Mammary epithelial cell (primary cell): ENCODE data around the gene TMEM174.

ENCODE experiments used
- EZH2 ChIP-seq: IDR thresholded peaks from 2 replicates; pipeline ENCODE4 v1.6.1; 2012; ENCODE audit warnings: low read length, inconsistent platforms, borderline replicate concordance
- TF ChIP-seq, protein P1 (sequence below), 2 donors: IDR thresholded peaks in 1 of 2; conservative IDR thresholded peaks in 1 of 2; 2 replicates each; pipeline ENCODE4 v1.5.1; 2011 to 2012; ENCODE audit warnings: inconsistent platforms in 2 of 2, low read length in 2 of 2, mild to moderate bottlenecking in 2 of 2, control low read depth in 1 of 2, low read depth in 1 of 2; ENCODE audit not compliant: insufficient read depth in 1 of 2; ENCODE audit errors: extremely low read depth in 1 of 2

DNA sequence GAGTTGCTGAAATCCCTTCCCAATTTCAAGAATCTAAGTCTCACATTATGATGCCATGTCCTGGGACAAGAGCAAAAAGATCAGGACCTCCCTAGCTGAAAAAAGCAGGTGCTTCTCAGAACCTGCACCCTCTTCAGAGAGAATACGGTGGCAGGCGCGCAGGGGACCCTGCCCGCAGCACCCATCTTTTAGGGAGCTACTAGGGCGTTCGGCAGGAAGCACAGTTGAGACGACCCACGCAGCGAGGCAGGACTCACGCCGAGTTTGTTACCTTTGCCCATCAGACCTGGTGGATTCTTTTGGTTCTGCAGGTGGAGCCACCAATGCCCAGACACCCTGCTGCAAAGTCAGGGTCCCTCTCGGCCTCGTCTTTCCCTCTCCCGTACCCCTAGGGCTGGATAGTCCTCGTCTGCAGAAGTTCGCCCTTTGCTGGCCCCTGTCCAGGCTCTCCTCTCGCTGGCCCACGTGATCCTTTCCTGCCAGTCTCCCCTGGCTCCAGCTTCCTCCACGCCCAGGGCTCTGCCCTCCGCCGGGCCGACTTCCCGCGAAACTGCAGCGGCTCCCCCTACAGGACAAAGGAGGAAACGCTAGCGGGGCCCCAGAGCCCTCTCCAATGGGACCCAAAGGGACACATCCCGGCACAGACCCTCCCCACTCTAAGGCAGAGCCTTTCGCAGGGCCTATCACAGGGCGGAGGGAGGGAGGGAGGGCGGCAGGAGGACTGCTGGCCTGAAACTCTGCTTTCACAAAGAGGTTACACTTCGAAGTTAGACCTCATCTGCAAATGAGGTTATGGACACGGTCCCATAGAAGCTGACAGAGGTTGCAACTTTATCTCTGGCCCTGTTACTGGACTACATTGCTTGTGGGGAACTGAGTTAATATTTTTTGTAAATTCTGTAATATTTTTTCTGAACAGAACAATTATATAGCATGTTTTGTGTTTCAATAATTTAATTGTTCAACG lies 28.8 kb downstream of the TMEM174 start:
- TF ChIP-seq EZH2: no peak
- TF ChIP-seq, protein P1, sequence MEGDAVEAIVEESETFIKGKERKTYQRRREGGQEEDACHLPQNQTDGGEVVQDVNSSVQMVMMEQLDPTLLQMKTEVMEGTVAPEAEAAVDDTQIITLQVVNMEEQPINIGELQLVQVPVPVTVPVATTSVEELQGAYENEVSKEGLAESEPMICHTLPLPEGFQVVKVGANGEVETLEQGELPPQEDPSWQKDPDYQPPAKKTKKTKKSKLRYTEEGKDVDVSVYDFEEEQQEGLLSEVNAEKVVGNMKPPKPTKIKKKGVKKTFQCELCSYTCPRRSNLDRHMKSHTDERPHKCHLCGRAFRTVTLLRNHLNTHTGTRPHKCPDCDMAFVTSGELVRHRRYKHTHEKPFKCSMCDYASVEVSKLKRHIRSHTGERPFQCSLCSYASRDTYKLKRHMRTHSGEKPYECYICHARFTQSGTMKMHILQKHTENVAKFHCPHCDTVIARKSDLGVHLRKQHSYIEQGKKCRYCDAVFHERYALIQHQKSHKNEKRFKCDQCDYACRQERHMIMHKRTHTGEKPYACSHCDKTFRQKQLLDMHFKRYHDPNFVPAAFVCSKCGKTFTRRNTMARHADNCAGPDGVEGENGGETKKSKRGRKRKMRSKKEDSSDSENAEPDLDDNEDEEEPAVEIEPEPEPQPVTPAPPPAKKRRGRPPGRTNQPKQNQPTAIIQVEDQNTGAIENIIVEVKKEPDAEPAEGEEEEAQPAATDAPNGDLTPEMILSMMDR (conservative IDR thresholded peaks at IDR 0.05 in 1 of 2, IDR thresholded peaks at IDR 0.05 in 1 of 2; ENCODE audit: extremely low read depth in 1 of 2, insufficient read depth in 1 of 2, low read depth in 1 of 2, low read length in 2 of 2): peak; percentile 45 to 94
